Activated CD8-positive, alpha-beta memory T cell treated with anti-CD3 and anti-CD28 coated beads for 1 hour (primary cell): ENCODE data around the gene EIF3C.
"Not testable (repeated sequence)": the region's sequence is repeated elsewhere in the genome, so short reads cannot be mapped to it uniquely, and the experiment has no call there.

ENCODE experiments used
- DNase-seq, 2 donors: peaks; one replicate each; pipeline ENCODE4 v3.0.0-alpha.2; 2020; ENCODE audit warnings: low read depth in 1 of 2; ENCODE audit errors: extremely low read depth in 1 of 2

Gene EIF3C

GRCh38 chr16:28711220-28712083 lies at the start of gene EIF3C:
Gene EIF3C, plus strand, starts transcription at chr16:28711464. Its CDS starts 223 bp downstream, at chr16:28711687.
- DNase-seq, result not testable (repeated sequence)

GRCh38 chr16:28666264-28666663 lies 45.0 kb upstream of the EIF3C start:
- DNase-seq, result not testable (repeated sequence)

- not testable (repeated sequence) for DNase-seq
Measured at GRCh38 chr16:28667480-28667879, 43.8 kb upstream of the EIF3C start.

- not testable (repeated sequence) for DNase-seq
Measured at GRCh38 chr16:28668199-28668598, 43.1 kb upstream of the EIF3C start.

- DNase-seq, result not testable (repeated sequence)
Measured at GRCh38 chr16:28688327-28688952, 22.8 kb upstream of the EIF3C start.

- not testable (repeated sequence) for DNase-seq
Measured at GRCh38 chr16:28689425-28689824, 21.8 kb upstream of the EIF3C start.

GRCh38 chr16:28691722-28692121 lies 19.5 kb upstream of the EIF3C start:
- not testable (repeated sequence) for DNase-seq

GRCh38 chr16:28693257-28693950 lies 17.9 kb upstream of the EIF3C start:
- not testable (repeated sequence) for DNase-seq

GRCh38 chr16:28699792-28700191 lies 11.5 kb upstream of the EIF3C start:
- DNase-seq, result not testable (repeated sequence)

GRCh38 chr16:28700349-28700748 lies 10.9 kb upstream of the EIF3C start:
- not testable (repeated sequence) for DNase-seq

- not testable (repeated sequence) for DNase-seq
Measured at GRCh38 chr16:28701384-28701783, 9.9 kb upstream of the EIF3C start.

- DNase-seq, result not testable (repeated sequence)
Measured at GRCh38 chr16:28704246-28704645, 7.0 kb upstream of the EIF3C start.

GRCh38 chr16:28722852-28723650 lies 11.8 kb downstream of the EIF3C start:
- DNase-seq, result not testable (repeated sequence)

GRCh38 chr16:28731253-28731652 lies 20.0 kb downstream of the EIF3C start:
- DNase-seq, result not testable (repeated sequence)

GRCh38 chr16:28732455-28733124 lies 21.3 kb downstream of the EIF3C start:
- DNase-seq, result not testable (repeated sequence)

GRCh38 chr16:28739787-28740186 lies 28.5 kb downstream of the EIF3C start:
- not testable (repeated sequence) for DNase-seq

- not testable (repeated sequence) for DNase-seq
Measured at GRCh38 chr16:28740631-28741030, 29.4 kb downstream of the EIF3C start.

- not testable (repeated sequence) for DNase-seq
Measured at GRCh38 chr16:28741295-28741694, 30.0 kb downstream of the EIF3C start.

- DNase-seq, result not testable (repeated sequence)
Measured at GRCh38 chr16:28746618-28747350, 35.5 kb downstream of the EIF3C start.
